ENCODE measurements around the gene PF4V1.

PF4V1 gene

GRCh38 chr4:73902038-73902637 lies 49.0 kb downstream of the PF4V1 start:
- DNase-seq, result no peak

GRCh38 chr4:73902817-73903547 lies 49.9 kb downstream of the PF4V1 start:
- DNase-seq, result no peak

All from anterior cingulate cortex (tissue), 58 donors.